GM13977 (cell line): ENCODE measurements around the gene LENG9.

Source experiments
- DNase-seq: peaks from one replicate; pipeline ENCODE4 v3.0.0; 2012; ENCODE audit warnings: low spot score
- CTCF ChIP-seq: IDR thresholded peaks from 2 replicates; pipeline ENCODE4 v1.5.1; 2012; ENCODE audit warnings: mild to moderate bottlenecking, control low read depth; ENCODE audit not compliant: insufficient read depth; ENCODE audit errors: extremely low read depth, missing control alignments
- in situ Hi-C: fragments of 300-500 bp; cut with MboI; formaldehyde crosslinking; loops from one replicate; pipeline ENCODE4 v1.12.0; 2022; ENCODE audit warnings: low sequenced_read_pairs, low pct_unique_long_range_greater_than_20kb, mixed read lengths, inconsistent platforms; ENCODE audit not compliant: unreplicated experiment

The LENG9 gene

DNA sequence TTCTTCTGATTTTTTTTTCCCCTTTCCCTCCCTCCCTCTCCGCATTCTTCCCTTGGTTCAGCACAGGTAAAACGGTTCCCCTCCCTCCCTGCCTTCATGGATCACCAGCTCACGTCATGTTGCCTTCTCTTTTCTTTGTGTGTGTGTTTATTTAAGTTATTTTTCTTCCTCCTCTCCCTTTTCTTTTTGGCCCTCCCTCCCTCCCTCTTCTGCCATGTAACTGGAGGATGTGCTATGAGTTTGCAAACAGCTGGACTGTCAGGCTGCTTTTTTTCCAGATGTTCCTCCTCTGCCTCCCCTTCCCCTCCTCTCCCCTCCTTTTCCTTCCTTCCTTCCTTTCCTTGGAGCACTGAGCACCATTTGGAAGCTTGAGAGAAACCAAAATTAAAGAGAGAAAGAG lies 2.0 kb downstream of the LENG9 start:
- TF ChIP-seq CTCF = no peak
- DNase-seq = no peak
- in situ Hi-C loops = loop anchor here (25.0 kb wide), 2 partner anchors 651 to 1151 kb away; partner anchors contain the start of genes PPP1R12C, ZNF524, ZNF784 and ZNF865

DNA sequence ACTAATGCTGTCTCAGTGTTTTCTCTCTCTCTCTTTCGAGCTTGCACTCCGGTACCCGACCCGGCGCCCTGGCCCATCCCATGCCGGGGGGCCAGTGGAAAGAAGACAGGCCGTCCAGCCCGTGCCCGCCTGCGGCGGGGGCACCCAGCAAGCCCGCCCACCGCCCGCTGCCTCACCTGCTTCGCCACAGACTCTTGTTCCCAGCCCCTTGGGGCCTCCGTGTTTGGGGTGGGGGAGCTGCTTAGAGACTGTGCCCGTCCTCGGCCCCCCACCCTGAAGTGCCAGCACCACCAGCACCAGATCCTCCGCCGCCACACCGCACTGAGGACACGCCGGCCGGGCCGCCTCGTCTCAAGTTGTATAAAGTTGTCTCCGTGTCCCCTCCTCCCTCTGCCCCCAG lies 2.4 kb downstream of the LENG9 start:
- no peak for TF ChIP-seq CTCF
- in situ Hi-C loops = loop anchor here (25.0 kb wide), 2 partner anchors 651 to 1151 kb away; partner anchors contain the start of genes PPP1R12C, ZNF524, ZNF784 and ZNF865
- DNase-seq = no peak

- in situ Hi-C loops = loop anchor here (25.0 kb wide), 2 partner anchors 652 to 1152 kb away; partner anchors contain the start of genes PPP1R12C, ZNF524, ZNF784 and ZNF865
- no peak for TF ChIP-seq CTCF
- DNase-seq = no peak
Observed at GRCh38 chr19:54460230-54461005, 3.2 kb downstream of the LENG9 start.

- DNase-seq = no peak
- in situ Hi-C loops = loop anchor here (25.0 kb wide), 2 partner anchors 653 to 1153 kb away; partner anchors contain the start of genes PPP1R12C, ZNF524, ZNF784 and ZNF865
- no peak for TF ChIP-seq CTCF
Observed at GRCh38 chr19:54459282-54460229, 4.0 kb downstream of the LENG9 start.

DNA sequence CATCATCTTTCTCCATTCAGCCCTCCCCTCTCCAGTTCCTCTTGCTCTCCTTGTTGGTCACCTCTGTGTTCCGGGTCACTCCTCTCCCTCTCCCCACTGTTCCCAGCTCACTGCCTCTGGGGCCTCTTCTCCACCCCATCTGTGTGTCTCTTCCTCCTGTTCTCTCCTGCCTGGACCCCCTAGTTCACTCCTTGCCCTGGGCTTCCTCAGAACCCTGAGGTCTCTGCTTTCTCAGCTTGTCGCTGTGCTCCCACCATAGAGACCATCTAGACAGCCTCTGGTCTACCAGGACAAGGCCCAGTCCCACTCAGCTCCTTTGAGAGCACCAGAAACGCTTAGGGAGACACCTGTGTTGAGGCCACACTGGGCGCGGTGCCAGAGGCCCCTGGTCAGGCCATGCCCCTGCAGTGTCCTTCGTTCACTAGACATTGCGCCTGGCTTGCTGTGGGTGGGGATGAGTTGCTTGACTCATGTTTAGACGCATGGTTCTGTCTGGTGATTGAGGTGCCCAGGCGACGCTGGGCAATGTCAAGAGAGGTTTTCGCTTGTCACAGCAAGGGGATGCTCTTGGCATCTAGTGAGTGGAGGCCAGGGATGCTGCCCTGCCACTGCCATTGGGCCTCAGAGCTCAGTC lies 4.8 kb downstream of the LENG9 start:
- in situ Hi-C loops = loop anchor here (25.0 kb wide), 2 partner anchors 654 to 1154 kb away; partner anchors contain the start of genes PPP1R12C, ZNF524, ZNF784 and ZNF865
- TF ChIP-seq CTCF = no peak
- DNase-seq = no peak
